ENCODE measurements around the gene TBCC.

DNA sequence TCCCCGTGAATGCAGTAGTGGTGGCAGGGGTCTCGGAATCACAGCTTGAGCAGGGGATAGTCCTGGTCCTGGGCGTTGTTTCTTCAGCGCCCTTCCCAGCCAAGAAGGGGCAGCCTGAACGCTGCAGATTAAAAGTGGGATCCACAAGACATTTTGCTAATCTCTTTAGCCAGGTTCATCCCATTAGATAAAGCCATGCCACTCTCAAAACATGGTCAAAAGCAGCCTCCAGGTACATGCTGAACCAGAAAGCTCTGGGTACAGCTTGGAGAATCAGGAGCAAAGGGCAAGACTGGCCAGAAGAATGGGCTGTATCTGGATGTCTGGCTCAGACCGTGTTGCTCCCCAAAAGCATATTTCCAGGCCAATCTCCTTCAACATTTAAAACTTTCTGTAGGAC lies 23.4 kb downstream of the TBCC start, which contains the start of gene PRPH2:
- TF ChIP-seq, protein P1, sequence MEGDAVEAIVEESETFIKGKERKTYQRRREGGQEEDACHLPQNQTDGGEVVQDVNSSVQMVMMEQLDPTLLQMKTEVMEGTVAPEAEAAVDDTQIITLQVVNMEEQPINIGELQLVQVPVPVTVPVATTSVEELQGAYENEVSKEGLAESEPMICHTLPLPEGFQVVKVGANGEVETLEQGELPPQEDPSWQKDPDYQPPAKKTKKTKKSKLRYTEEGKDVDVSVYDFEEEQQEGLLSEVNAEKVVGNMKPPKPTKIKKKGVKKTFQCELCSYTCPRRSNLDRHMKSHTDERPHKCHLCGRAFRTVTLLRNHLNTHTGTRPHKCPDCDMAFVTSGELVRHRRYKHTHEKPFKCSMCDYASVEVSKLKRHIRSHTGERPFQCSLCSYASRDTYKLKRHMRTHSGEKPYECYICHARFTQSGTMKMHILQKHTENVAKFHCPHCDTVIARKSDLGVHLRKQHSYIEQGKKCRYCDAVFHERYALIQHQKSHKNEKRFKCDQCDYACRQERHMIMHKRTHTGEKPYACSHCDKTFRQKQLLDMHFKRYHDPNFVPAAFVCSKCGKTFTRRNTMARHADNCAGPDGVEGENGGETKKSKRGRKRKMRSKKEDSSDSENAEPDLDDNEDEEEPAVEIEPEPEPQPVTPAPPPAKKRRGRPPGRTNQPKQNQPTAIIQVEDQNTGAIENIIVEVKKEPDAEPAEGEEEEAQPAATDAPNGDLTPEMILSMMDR (conservative IDR thresholded peaks at IDR 0.05; ENCODE audit: low read length): no peak
- TF ChIP-seq EZH2phosphoT487 (IDR thresholded peaks at IDR 0.05; ENCODE audit: borderline replicate concordance, low read depth, low read length): no peak

Data from OCI-LY7 (cell line).